Memory B cell (primary cell): ENCODE results near the gene ITSN2.
"Not testable (repeated sequence)": the region's sequence is repeated elsewhere in the genome, so short reads cannot be mapped to it uniquely, and the experiment has no call there.

Source experiments
- ATAC-seq: fragments of 150-1000 bp; cut with Tn5 transposase; 2 replicates; pipeline ENCODE4 v1.10.0; 2021; ENCODE audit warnings: low read depth, mild to moderate bottlenecking, moderate library complexity
- DNase-seq, 2 donors: peaks; one replicate each; pipeline ENCODE4 v3.0.0; 2022; ENCODE audit warnings: low spot score in 2 of 2
- H3K27ac Mint-ChIP-seq: one replicate; pipeline ENCODE4 v1.8.0; 2022; ENCODE audit warnings: mild to moderate bottlenecking, moderate library complexity, mixed read lengths
- H3K27me3 Mint-ChIP-seq: one replicate; pipeline ENCODE4 v1.8.0; 2022; ENCODE audit warnings: mixed read lengths
- H3K36me3 Mint-ChIP-seq: one replicate; pipeline ENCODE4 v1.8.0; 2022; ENCODE audit warnings: mild to moderate bottlenecking, mixed read lengths
- H3K4me1 Mint-ChIP-seq: one replicate; pipeline ENCODE4 v1.8.0; 2022; ENCODE audit warnings: mixed read lengths
- H3K4me3 Mint-ChIP-seq: one replicate; pipeline ENCODE4 v1.8.0; 2022; ENCODE audit warnings: mild to moderate bottlenecking, moderate library complexity, mixed read lengths
- H3K9me3 Mint-ChIP-seq: one replicate; pipeline ENCODE4 v1.8.0; 2022; ENCODE audit warnings: mixed read lengths

The ITSN2 gene

DNA sequence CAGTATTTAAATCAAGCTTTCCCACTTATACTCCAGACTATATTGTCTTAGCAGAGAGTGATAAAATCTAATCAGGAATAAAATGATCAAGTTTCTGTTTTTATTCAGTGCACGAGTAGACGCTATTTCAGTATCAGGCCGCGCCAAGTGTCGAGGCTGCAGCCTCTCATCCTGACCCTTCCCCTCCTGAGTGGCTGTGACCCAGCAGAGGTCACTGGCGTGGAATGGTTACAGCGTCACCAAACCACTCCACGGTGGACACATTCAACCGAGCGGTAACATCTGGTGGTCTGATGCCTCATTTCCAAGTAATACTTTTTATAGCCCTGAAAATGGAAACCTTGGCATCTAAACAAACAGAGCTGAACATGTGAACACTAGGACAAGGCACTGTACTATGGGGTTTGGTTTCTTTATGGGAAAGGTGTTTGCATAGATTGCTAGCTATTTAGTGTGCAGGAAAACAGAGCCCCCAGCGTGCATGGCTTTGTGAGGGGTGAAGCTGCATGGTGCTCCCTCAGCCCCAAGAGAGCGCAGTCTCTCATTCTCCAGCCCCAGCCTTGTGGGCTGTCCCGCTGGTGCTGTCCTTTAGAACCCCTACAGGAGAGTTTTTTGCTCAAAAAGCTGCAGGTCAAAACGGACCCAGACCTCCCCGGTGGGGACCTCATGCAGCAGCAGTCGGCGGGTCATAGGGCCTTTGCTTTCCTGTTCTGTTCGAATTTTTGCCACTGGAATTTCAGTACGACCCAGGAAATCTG is 157.1 kb downstream of the ITSN2 start:
- DNase-seq (no peak), ATAC-seq (no peak)
- Mint-ChIP-seq H3K9me3 (no peaks in the 10 kb centered on the region), H3K4me1 (peaks cover 2% of the 10 kb centered on the region), H3K4me3 (no peak overlapping the region), H3K36me3 (peaks cover 58% of the 10 kb centered on the region), H3K27me3 (no peaks in the 10 kb centered on the region), H3K27ac (no peak overlapping the region)

DNA sequence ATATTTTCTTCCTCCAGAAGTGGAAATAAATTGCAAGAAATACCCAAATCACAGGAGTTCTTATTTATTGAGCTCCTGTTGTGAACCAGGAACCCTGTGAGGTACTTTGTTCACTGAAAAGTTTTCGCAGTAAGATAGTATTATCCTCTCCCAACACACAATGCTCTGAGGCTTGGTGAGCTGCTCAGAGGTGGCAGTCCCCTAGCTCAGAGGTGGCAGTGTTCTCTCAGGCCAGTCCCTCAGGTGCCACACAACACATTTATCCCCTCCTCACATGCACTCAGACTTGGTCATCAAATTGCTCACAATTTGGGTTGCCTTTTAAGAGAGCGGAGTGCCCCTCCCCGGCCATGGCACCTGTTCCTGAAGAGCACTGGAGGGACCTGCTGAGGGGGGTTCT is 159.5 kb downstream of the ITSN2 start:
- H3K4me3 Mint-ChIP-seq, result no peak overlapping the region
- H3K36me3 Mint-ChIP-seq, result peaks cover 35% of the 10 kb centered on the region
- no peak overlapping the region for H3K27ac Mint-ChIP-seq
- DNase-seq (no peak), ATAC-seq (no peak)
- no peaks in the 10 kb centered on the region for H3K27me3 Mint-ChIP-seq
- H3K4me1 Mint-ChIP-seq, result peaks cover 2% of the 10 kb centered on the region
- H3K9me3 Mint-ChIP-seq, result peaks cover 6% of the 10 kb centered on the region

DNA sequence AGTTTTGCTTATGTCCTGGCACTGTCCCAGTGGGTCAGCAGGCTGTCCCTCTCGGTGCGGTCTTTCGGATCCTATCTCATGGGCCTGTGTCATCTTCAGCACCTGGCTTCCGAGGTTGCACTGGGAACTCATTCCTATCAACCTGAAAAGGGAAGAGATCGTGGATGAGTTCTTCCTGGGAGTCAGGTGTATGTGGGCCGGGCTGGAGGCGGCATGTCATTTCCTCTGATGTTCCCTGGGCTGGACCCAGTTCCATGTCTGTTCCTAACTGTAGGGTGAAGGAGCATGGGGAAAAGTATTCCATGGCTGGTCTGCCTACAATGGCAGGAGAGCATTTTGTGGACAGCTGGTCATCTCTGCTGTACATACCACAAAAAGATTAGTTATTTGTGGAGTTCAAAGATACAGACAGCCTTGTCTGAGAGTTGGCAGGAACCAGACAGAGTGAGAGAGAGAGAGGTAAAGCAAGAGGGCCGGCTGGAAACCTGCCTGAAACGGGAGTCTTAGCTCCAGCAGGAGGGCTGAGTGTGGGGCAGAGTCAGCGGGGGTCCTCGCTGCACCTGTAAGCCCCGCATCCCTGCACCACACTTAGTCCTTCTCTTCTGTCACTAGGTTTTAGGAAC is 160.3 kb downstream of the ITSN2 start:
- no peak for DNase-seq
- Mint-ChIP-seq H3K27ac (no peak overlapping the region), H3K4me1 (peaks cover 2% of the 10 kb centered on the region), H3K9me3 (peaks cover 6% of the 10 kb centered on the region), H3K4me3 (no peak overlapping the region), H3K27me3 (no peaks in the 10 kb centered on the region), H3K36me3 (peaks cover 31% of the 10 kb centered on the region)
- no peak for ATAC-seq

DNA sequence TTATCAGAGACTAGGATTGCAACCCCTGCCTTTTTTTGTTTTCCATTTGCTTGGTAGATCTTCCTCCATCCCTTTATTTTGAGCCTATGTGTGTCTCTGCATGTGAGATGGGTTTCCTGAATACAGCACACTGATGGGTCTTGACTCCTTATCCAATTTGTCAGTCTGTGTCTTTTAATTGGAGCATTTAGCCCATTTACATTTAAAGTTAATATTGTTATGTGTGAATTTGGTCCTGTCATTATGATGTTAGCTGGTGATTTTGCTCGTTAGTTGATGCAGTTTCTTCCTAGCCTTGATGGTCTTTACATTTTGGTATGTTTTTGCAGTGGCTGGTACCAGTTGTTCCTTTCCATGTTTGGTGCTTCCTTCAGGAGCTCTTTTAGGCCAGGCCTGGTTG is 163.1 kb downstream of the ITSN2 start:
- not testable (repeated sequence) for ATAC-seq, H3K27ac Mint-ChIP-seq, H3K4me3 Mint-ChIP-seq, H3K9me3 Mint-ChIP-seq, DNase-seq, H3K4me1 Mint-ChIP-seq, H3K27me3 Mint-ChIP-seq
- peaks cover 15% of the 10 kb centered on the region for H3K36me3 Mint-ChIP-seq

DNA sequence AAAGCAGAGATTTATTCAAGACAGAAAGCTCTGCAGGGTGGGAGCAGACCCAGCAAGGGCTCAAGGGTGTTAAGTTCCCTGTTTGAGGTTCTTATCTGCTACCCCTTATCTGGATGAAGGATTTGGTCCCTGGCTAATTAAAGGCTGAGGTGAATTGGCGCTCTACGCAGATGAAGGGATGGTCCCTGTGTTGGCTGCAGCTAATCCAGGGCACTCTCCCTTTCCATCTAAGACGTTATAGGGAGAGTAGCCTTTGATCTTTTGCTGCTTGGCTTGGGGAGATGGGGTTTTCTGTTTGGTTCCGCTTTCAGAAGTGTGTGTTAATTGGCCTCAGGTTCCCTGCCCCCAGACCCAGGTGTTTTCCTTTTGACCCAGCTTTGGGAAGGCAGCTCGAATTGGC is 168.5 kb downstream of the ITSN2 start:
- no peak overlapping the region for H3K4me3 Mint-ChIP-seq
- no peaks in the 10 kb centered on the region for H3K4me1 Mint-ChIP-seq
- H3K36me3 Mint-ChIP-seq, result peaks cover 11% of the 10 kb centered on the region
- peaks cover 12% of the 10 kb centered on the region for H3K9me3 Mint-ChIP-seq
- no peak overlapping the region for H3K27ac Mint-ChIP-seq
- H3K27me3 Mint-ChIP-seq, result no peaks in the 10 kb centered on the region
- no peak for DNase-seq
- peak; percentile 35 for ATAC-seq

DNA sequence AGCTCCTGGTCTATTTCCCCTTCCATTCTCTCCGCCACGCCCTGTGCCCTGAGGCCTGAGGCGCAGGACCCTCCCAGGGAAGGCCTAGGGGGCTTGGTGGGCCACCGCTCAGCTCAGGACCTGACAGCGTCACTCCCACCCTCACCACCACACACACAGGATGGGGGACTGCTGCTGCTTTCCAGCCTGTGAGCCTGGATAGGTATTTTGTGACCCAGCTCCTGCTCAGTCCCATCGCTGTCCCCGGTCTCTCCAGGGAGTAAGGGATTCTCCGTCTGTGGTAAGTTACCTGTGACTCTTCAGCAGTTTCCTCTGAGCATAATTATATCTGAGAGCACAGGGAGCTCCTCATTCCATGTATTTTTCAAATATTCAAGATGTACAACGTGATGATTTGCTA is 169.2 kb downstream of the ITSN2 start:
- Mint-ChIP-seq H3K27me3 (no peaks in the 10 kb centered on the region), H3K4me1 (no peaks in the 10 kb centered on the region), H3K36me3 (peaks cover 11% of the 10 kb centered on the region), H3K27ac (no peak overlapping the region), H3K9me3 (peaks cover 7% of the 10 kb centered on the region), H3K4me3 (no peak overlapping the region)
- ATAC-seq (no peak), DNase-seq (no peak)

DNA sequence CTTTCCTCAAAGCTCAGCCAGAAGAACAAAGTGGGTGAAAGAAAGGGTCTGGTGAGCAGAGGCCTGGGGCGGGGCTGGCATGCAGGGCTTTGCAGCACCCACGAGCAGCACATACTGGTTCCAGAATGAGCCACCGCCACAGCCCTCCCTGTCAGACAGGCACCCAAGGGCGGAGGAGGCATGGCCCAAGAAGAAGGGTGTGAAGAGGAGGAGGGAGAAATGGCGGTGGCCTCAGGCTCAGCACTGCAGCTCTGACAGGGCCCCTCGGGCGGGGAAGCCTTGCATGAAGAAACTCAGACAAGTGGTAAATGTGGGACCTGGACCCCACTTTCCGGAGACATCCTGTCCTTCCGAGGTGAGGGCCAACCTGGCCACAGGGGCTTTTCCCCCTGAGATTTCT is 169.8 kb downstream of the ITSN2 start:
- no peaks in the 10 kb centered on the region for H3K27me3 Mint-ChIP-seq
- no peaks in the 10 kb centered on the region for H3K4me1 Mint-ChIP-seq
- peaks cover 11% of the 10 kb centered on the region for H3K36me3 Mint-ChIP-seq
- H3K27ac Mint-ChIP-seq, result no peak overlapping the region
- ATAC-seq, result no peak
- peaks cover 7% of the 10 kb centered on the region for H3K9me3 Mint-ChIP-seq
- no peak overlapping the region for H3K4me3 Mint-ChIP-seq
- no peak for DNase-seq

DNA sequence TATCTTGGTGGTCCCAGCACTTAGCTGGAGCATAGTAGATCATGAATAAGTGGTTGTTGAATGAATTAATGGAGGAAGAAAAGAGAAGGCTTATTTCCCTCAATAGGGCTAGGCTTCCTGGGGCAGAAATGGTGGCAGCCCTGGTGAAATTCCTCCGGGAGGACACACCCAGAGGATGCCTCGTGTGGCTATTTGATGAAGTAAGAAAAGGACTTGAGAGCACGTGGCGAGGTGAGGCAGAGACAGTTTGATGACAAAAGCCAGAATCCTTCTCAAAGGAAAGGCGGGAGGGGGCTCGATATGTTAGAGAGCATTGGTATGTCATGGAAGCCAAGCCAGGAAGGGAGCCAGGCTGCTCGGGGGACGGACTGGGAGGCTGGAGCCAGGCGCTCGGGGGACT is 170.8 kb downstream of the ITSN2 start:
- no peak overlapping the region for H3K27ac Mint-ChIP-seq
- no peak for ATAC-seq
- no peak for DNase-seq
- no peaks in the 10 kb centered on the region for H3K4me1 Mint-ChIP-seq
- H3K27me3 Mint-ChIP-seq, result no peaks in the 10 kb centered on the region
- peaks cover 7% of the 10 kb centered on the region for H3K9me3 Mint-ChIP-seq
- no peak overlapping the region for H3K4me3 Mint-ChIP-seq
- H3K36me3 Mint-ChIP-seq, result peaks cover 11% of the 10 kb centered on the region

DNA sequence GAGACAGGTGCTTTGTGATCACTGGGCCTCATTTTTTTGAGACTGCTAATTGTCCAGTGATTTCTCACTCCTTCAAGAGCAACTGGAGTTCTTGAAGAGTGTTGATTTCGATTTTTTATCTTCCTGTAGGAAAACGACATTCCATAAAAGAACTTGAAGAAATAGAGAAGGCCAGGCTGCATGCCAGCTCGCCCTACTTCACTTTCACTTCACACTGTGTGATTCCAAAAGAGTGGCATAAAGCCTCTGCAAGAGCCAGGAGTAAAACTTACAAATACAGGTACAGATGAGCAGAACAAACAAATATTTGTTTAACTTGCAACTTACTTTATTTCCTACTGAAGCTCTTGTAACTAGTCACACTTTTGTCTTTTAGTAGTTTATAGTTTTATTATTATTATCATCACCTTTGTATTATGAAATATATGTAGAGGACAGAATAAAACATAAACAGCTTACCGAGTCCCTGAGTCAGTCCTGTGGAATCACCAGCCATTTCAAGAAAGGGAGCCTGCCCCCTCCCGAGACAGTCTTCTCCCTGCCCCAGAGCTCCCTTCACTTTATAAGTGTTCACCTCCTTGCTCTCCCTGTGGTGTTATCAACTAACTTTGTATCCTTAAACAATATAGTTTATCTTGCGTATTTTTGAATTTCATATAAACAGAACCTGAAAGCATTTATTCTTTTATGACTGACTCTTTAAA is 176.8 kb downstream of the ITSN2 start:
- DNase-seq (no peak), ATAC-seq (no peak)
- no peak overlapping the region for H3K27ac Mint-ChIP-seq
- H3K4me3 Mint-ChIP-seq, result no peak overlapping the region
- H3K27me3 Mint-ChIP-seq, result no peaks in the 10 kb centered on the region
- H3K9me3 Mint-ChIP-seq, result peaks cover 4% of the 10 kb centered on the region
- no peaks in the 10 kb centered on the region for H3K4me1 Mint-ChIP-seq
- H3K36me3 Mint-ChIP-seq, result peaks cover 8% of the 10 kb centered on the region

DNA sequence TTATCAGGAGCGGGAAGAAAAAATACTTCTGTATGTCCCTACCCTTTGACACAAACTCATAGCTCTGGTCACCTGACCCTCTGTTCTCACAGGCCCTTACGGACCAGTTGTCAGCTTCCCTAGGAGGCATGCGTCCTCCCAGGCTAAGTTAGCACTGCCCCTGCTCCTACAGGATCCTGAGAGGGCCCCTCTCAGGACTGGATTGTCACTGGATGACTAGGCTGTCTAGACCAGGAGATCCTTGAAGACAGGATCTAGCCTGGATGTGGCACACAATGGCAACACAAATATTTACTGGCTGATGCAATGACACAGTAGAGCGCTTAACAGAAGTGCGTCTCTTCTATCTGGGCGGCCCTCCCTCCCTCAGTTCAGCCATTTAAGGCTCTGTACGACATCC is 177.8 kb downstream of the ITSN2 start:
- H3K4me1 Mint-ChIP-seq, result no peaks in the 10 kb centered on the region
- DNase-seq, result no peak
- no peaks in the 10 kb centered on the region for H3K27me3 Mint-ChIP-seq
- H3K9me3 Mint-ChIP-seq, result no peaks in the 10 kb centered on the region
- no peak overlapping the region for H3K4me3 Mint-ChIP-seq
- peaks cover 4% of the 10 kb centered on the region for H3K36me3 Mint-ChIP-seq
- no peak for ATAC-seq
- no peak overlapping the region for H3K27ac Mint-ChIP-seq

DNA sequence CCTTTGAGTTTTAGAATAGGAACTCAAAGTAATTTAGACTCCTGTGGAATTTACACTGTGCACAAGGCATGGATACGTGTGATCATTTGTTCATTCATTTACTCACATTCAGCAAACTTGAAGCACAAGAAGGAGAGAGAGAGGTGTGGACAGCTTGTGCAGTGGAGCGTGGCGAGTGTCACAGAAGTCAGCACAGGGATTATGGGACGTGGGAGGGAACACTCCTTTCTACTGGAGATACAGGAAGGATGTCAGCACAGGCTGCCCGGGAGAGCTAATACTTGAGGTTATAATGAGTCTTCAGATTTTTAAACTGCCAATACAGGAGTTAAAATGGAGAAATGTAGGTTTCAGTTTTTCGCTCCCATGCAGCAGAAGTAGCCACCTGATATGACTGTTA is 178.5 kb downstream of the ITSN2 start:
- DNase-seq, result no peak
- H3K4me1 Mint-ChIP-seq, result no peaks in the 10 kb centered on the region
- no peak for ATAC-seq
- H3K36me3 Mint-ChIP-seq, result no peaks in the 10 kb centered on the region
- H3K27me3 Mint-ChIP-seq, result no peaks in the 10 kb centered on the region
- no peak overlapping the region for H3K27ac Mint-ChIP-seq
- H3K9me3 Mint-ChIP-seq, result no peaks in the 10 kb centered on the region
- no peak overlapping the region for H3K4me3 Mint-ChIP-seq

DNA sequence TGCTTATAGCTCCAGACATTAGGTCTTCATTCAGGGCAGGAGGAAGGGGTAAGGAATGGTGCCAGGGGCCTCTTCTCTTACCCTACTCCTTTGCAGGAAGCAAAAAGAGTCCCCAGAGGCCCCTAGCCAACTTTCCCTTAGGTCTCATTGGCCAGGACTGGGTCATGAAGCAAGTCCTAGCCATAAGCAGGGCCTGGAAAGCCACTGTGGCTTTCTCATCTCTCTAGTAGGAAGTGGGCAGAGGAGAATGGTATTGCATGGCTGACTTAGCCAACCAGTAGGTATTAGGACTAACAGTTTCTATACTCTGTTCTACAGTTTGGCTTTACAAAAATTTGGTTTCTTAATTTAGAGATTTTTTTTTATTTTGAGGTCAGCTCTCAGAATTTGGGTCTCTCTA is 180.7 kb downstream of the ITSN2 start:
- no peak for ATAC-seq
- H3K4me1 Mint-ChIP-seq, result no peaks in the 10 kb centered on the region
- H3K27me3 Mint-ChIP-seq, result no peaks in the 10 kb centered on the region
- no peaks in the 10 kb centered on the region for H3K36me3 Mint-ChIP-seq
- no peak overlapping the region for H3K4me3 Mint-ChIP-seq
- no peak for DNase-seq
- H3K9me3 Mint-ChIP-seq, result no peaks in the 10 kb centered on the region
- H3K27ac Mint-ChIP-seq, result no peak overlapping the region

DNA sequence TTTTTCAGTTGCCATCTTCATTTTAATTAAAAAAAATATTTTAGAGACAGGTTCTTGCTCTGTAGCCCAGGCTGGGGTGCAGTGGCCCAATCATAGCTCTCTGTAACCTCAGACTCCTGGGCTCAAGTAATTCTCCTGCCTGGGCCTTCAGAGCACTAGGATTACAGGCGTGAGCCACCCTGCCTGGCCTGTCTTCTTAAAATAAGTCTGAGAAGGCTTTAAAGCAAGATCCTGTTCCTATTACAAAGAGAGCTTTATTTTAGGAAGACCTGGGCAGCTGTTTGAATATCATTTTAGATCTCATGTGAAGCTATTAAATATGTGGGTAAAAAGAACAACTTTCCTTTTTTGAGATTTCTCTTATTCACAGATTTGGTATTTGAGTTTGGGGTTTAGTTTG is 184.0 kb downstream of the ITSN2 start:
- peaks cover 2% of the 10 kb centered on the region for H3K9me3 Mint-ChIP-seq
- no peak overlapping the region for H3K27ac Mint-ChIP-seq
- ATAC-seq, result no peak

DNA sequence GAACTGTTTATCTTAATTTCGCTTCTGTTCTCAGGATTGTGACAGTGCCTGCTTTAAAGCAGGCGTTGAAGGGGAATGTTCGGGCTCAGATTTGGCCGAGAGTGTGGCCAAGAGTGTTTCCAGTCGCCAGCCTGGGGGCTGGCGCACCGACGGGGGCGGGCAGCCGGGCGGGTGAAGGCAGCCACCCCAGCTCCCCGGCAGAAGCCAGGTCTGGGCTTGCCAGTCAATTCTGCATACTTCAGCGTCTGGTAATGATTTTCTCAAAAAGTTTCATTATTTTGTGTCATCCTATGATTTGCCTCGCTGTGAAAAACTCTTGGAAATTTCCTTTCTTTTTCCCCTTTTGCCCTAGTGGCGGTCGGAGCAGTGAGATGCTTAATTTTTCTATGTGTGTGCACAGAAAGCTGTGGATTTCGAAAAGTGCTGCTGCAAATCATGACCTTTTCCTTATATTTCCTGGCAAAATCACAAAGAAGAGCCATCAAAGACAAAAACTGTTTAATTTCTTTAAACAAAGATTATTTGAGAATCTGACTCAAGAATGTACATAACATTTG is 184.6 kb downstream of the ITSN2 start:
- Mint-ChIP-seq H3K27ac (no peak overlapping the region), H3K27me3 (no peaks in the 10 kb centered on the region), H3K4me1 (no peaks in the 10 kb centered on the region), H3K9me3 (peaks cover 2% of the 10 kb centered on the region), H3K4me3 (no peak overlapping the region), H3K36me3 (peaks cover 2% of the 10 kb centered on the region)
- ATAC-seq (no peak), DNase-seq (no peak)

More for the DNA sequence above, 184.0 kb downstream of the ITSN2 start:
- H3K4me3 Mint-ChIP-seq, result no peak overlapping the region
- no peaks in the 10 kb centered on the region for H3K4me1 Mint-ChIP-seq
- no peak for DNase-seq
- no peaks in the 10 kb centered on the region for H3K27me3 Mint-ChIP-seq
- peaks cover 2% of the 10 kb centered on the region for H3K36me3 Mint-ChIP-seq
